HCT116 (cell line): Measurements from ENCODE around the gene FAM78B. TPM values are rescaled to one million over a fixed set of nuclear protein-coding genes. Genes with fewer than 3 reads are reported as not detected.

Experiments
- ATAC-seq: fragments of 200-7000 bp; cut with Tn5 transposase; 2 replicates; pipeline ENCODE4 v1.9.1; 2020; ENCODE audit warnings: mild to moderate bottlenecking, moderate library complexity
- BruUV-seq: library from RNA; stranded (reverse); fragments of 400-500 nt; replicated peaks from 2 replicates; lab custom pipeline; 2021; lab: Mats Ljungman, UMichigan
- CTCF ChIA-PET: fragments of 300-600 bp; sonication (Branson Sonifier 250); formaldehyde crosslinking; loops from one replicate; lab custom pipeline; 2021; ENCODE audit warnings: antibody characterized with exemption; lab: Charles Lee
- POLR2A ChIA-PET: fragments of 300-600, 350-600 bp; sonication (Branson Sonifier 250); formaldehyde crosslinking; loops from one replicate; lab custom pipeline; 2021; ENCODE audit warnings: antibody characterized with exemption; lab: Charles Lee
- RAD21 ChIA-PET, 2 experiments: fragments of 300-600 bp; sonication (Branson Sonifier 250); formaldehyde crosslinking; loops; one replicate each; lab custom pipeline; 2023; ENCODE audit warnings: low total read pairs in 2 of 2; ENCODE audit not compliant: uncharacterized antibody in 2 of 2, unreplicated experiment in 2 of 2, low non-redundant PET in 1 of 2; lab: Charles Lee
- DNase-seq: peaks from one replicate; pipeline ENCODE4 v3.0.0-alpha.2; 2010; ENCODE audit warnings: low read depth, low spot score
- H2AFZ ChIP-seq: fragments of 200-600 bp; shearing (Covaris generic), sonication (generic); 2 replicates; pipeline ENCODE4 v1.6.1; 2017; ENCODE audit warnings: low read depth, mixed run types, mixed read lengths, antibody characterized with exemption, low read length; ENCODE audit not compliant: poor library complexity, severe bottlenecking
- H3K27ac ChIP-seq: 2 replicates; pipeline ENCODE4 v1.5.1; 2012; ENCODE audit warnings: low read depth, low read length
- H3K27me3 ChIP-seq: fragments of 200-600 bp; sonication (generic); 2 replicates; pipeline ENCODE4 v1.6.1; 2016; ENCODE audit warnings: mixed run types, low read length, mixed read lengths; ENCODE audit not compliant: insufficient read depth
- H3K36me3 ChIP-seq, 2 experiments: fragments of 200-500 bp in 1 of 2; fragments of 200-600 bp in 1 of 2; sonication (Bioruptor generic) in 1 of 2; sonication (generic) in 1 of 2; 2 replicates each; pipeline versions ENCODE4 v1.5.1 to v1.6.1; 2014 to 2016; ENCODE audit warnings: low read length in 2 of 2, inconsistent platforms in 1 of 2, mixed read lengths in 1 of 2, mixed run types in 1 of 2; ENCODE audit not compliant: insufficient read depth in 2 of 2, control insufficient read depth in 1 of 2
- H3K4me1 ChIP-seq, 2 experiments: fragments of 200-600 bp in 1 of 2; sonication (generic) in 1 of 2; 2 replicates each; pipeline versions ENCODE4 v1.5.1 to v1.6.1; 2012 to 2017; ENCODE audit warnings: low read length in 2 of 2, inconsistent platforms in 1 of 2, mild to moderate bottlenecking in 1 of 2, mixed read lengths in 1 of 2, mixed run types in 1 of 2, moderate library complexity in 1 of 2; ENCODE audit not compliant: insufficient read depth in 2 of 2, control insufficient read depth in 1 of 2
- H3K4me2 ChIP-seq: fragments of 200-600 bp; sonication (generic); 2 replicates; pipeline ENCODE4 v1.6.1; 2017; ENCODE audit warnings: mixed run types, low read length, mixed read lengths
- H3K4me3 ChIP-seq, 2 experiments: fragments of 200-600 bp in 1 of 2; sonication (generic) in 1 of 2; replicated peaks in 1 of 2; 2 replicates each; pipeline ENCODE4 v1.5.1; 2011 to 2016; ENCODE audit warnings: low read length in 2 of 2, control low read depth in 1 of 2, low read depth in 1 of 2, mild to moderate bottlenecking in 1 of 2, mixed read lengths in 1 of 2, mixed run types in 1 of 2
- H3K79me2 ChIP-seq: fragments of 200-600 bp; sonication (generic); 2 replicates; pipeline ENCODE4 v1.6.1; 2017; ENCODE audit warnings: mild to moderate bottlenecking, mixed run types, low read length, moderate library complexity, mixed read lengths; ENCODE audit not compliant: insufficient read depth
- H3K9ac ChIP-seq: fragments of 200-600 bp; sonication (generic); 2 replicates; pipeline ENCODE4 v1.6.1; 2016; ENCODE audit warnings: low read length, mixed read lengths
- H3K9me2 ChIP-seq: fragments of 200-600 bp; sonication (generic), shearing (Covaris generic); 2 replicates; pipeline ENCODE4 v1.6.1; 2017; ENCODE audit warnings: mixed run types, mild to moderate bottlenecking, moderate library complexity; ENCODE audit not compliant: insufficient read depth
- H3K9me3 ChIP-seq, 2 experiments: fragments of 200-500 bp in 1 of 2; fragments of 200-600 bp in 1 of 2; sonication (Bioruptor generic) in 1 of 2; sonication (generic) in 1 of 2; 2 replicates each; pipeline ENCODE4 v1.6.1; 2014 to 2017; ENCODE audit warnings: low read length in 2 of 2, mixed read lengths in 2 of 2, inconsistent platforms in 1 of 2, low read depth in 1 of 2, mild to moderate bottlenecking in 1 of 2, mixed run types in 1 of 2, moderate library complexity in 1 of 2; ENCODE audit not compliant: control insufficient read depth in 1 of 2, insufficient read depth in 1 of 2
- H4K20me1 ChIP-seq: fragments of 200-600 bp; sonication (generic), shearing (Covaris generic); 2 replicates; pipeline ENCODE4 v1.6.1; 2017; ENCODE audit warnings: mixed run types, mild to moderate bottlenecking, moderate library complexity; ENCODE audit not compliant: insufficient read depth
- CBX3 ChIP-seq: IDR thresholded peaks from 2 replicates; pipeline ENCODE4 v1.6.1; 2012; ENCODE audit warnings: low read depth
- ELF1 ChIP-seq: IDR thresholded peaks from 2 replicates; pipeline ENCODE4 v1.6.1; 2012; ENCODE audit warnings: low read depth, borderline replicate concordance
- POLR2A ChIP-seq: IDR thresholded peaks from 2 replicates; pipeline ENCODE4 v1.7.0; 2011; ENCODE audit warnings: borderline replicate concordance; ENCODE audit not compliant: insufficient read depth, insufficient read length; ENCODE audit errors: extremely low read depth
- POLR2AphosphoS5 ChIP-seq: IDR thresholded peaks from 2 replicates; pipeline ENCODE4 v1.6.1; 2011; ENCODE audit warnings: mild to moderate bottlenecking, low read depth, low read length, moderate library complexity
- RAD21 ChIP-seq: IDR thresholded peaks from 2 replicates; pipeline ENCODE4 v1.6.1; 2012; ENCODE audit warnings: low read depth, mild to moderate bottlenecking
- SP1 ChIP-seq: IDR thresholded peaks from 2 replicates; pipeline ENCODE4 v1.6.1; 2012; ENCODE audit warnings: low read depth
- SRF ChIP-seq: IDR thresholded peaks from 2 replicates; pipeline ENCODE4 v1.6.1; 2012; ENCODE audit warnings: low read depth
- TCF7L2 ChIP-seq: IDR thresholded peaks from 2 replicates; pipeline ENCODE4 v1.7.0; 2011; ENCODE audit warnings: borderline replicate concordance, inconsistent platforms; ENCODE audit not compliant: insufficient read depth, insufficient read length; ENCODE audit errors: extremely low read depth
- YY1 ChIP-seq: IDR thresholded peaks from 2 replicates; pipeline ENCODE4 v1.6.1; 2011; ENCODE audit warnings: low read length, low read depth, moderate library complexity, mild to moderate bottlenecking; ENCODE audit not compliant: insufficient replicate concordance; ENCODE audit errors: extremely low read depth
- ZNF274 ChIP-seq: fragments of 200-500 bp; sonication (Bioruptor generic); IDR thresholded peaks from 2 replicates; pipeline ENCODE4 v1.6.1; 2014; ENCODE audit warnings: mild to moderate bottlenecking, low read depth, low read length, inconsistent platforms
- intact Hi-C: fragments of 100-400 bp; cut with micrococcal nuclease; formaldehyde crosslinking; loops from 2 replicates; pipeline ENCODE4 v1.10.0; 2022
- total RNA-seq: library from RNA; stranded (reverse); gene quantifications from one replicate; pipeline ENCODE4 v1.2.1, GENCODE V29; 2021; ENCODE audit not compliant: unreplicated experiment
- TF ChIP-seq, protein P1 (sequence below): IDR thresholded peaks from 2 replicates; pipeline ENCODE4 v1.6.1; 2012
- TF ChIP-seq, protein P2 (sequence below), 3 experiments: fragments of 200-600 bp in 1 of 3; sonication (generic) in 1 of 3; IDR thresholded peaks in 2 of 3; conservative IDR thresholded peaks in 1 of 3; 2 replicates each; pipeline ENCODE4 v1.5.1; 2012 to 2017; ENCODE audit warnings: low read depth in 2 of 3, low read length in 2 of 3, antibody characterized with exemption in 1 of 3, borderline replicate concordance in 1 of 3, control low read depth in 1 of 3, mild to moderate bottlenecking in 1 of 3, mixed read lengths in 1 of 3, mixed run types in 1 of 3, moderate library complexity in 1 of 3; ENCODE audit not compliant: insufficient read depth in 1 of 3
- TF ChIP-seq, protein P3 (sequence below): IDR thresholded peaks from 2 replicates; pipeline ENCODE4 v1.6.1; 2012
- TF ChIP-seq, protein P4 (sequence below): IDR thresholded peaks from 2 replicates; pipeline ENCODE4 v1.6.1; 2012; ENCODE audit warnings: low read depth

FAM78B gene
- total RNA-seq, 1 experiment from 2014 or later = 1.4 TPM

GRCh38 chr1:166119471-166119965 lies 47.3 kb downstream of the FAM78B start:
- TF ChIP-seq, protein P1, sequence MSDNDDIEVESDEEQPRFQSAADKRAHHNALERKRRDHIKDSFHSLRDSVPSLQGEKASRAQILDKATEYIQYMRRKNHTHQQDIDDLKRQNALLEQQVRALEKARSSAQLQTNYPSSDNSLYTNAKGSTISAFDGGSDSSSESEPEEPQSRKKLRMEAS = no peak
- TF ChIP-seq SRF (no peak), ELF1 (no peak), YY1 (no peak), TCF7L2 (no peak), POLR2A (no peak), POLR2AphosphoS5 (no peak), SP1 (no peak), ZNF274 (no peak), CBX3 (no peak), RAD21 (no peak)
- TF ChIP-seq, protein P2, sequence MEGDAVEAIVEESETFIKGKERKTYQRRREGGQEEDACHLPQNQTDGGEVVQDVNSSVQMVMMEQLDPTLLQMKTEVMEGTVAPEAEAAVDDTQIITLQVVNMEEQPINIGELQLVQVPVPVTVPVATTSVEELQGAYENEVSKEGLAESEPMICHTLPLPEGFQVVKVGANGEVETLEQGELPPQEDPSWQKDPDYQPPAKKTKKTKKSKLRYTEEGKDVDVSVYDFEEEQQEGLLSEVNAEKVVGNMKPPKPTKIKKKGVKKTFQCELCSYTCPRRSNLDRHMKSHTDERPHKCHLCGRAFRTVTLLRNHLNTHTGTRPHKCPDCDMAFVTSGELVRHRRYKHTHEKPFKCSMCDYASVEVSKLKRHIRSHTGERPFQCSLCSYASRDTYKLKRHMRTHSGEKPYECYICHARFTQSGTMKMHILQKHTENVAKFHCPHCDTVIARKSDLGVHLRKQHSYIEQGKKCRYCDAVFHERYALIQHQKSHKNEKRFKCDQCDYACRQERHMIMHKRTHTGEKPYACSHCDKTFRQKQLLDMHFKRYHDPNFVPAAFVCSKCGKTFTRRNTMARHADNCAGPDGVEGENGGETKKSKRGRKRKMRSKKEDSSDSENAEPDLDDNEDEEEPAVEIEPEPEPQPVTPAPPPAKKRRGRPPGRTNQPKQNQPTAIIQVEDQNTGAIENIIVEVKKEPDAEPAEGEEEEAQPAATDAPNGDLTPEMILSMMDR (IDR thresholded peaks at IDR 0.05 in 2 of 3, conservative IDR thresholded peaks at IDR 0.05 in 1 of 3; ENCODE audit: borderline replicate concordance in 1 of 3, insufficient read depth in 1 of 3, low read depth in 2 of 3, low read length in 2 of 3) = no peak
- TF ChIP-seq, protein P3, sequence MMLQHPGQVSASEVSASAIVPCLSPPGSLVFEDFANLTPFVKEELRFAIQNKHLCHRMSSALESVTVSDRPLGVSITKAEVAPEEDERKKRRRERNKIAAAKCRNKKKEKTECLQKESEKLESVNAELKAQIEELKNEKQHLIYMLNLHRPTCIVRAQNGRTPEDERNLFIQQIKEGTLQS = no peak
- TF ChIP-seq, protein P4, sequence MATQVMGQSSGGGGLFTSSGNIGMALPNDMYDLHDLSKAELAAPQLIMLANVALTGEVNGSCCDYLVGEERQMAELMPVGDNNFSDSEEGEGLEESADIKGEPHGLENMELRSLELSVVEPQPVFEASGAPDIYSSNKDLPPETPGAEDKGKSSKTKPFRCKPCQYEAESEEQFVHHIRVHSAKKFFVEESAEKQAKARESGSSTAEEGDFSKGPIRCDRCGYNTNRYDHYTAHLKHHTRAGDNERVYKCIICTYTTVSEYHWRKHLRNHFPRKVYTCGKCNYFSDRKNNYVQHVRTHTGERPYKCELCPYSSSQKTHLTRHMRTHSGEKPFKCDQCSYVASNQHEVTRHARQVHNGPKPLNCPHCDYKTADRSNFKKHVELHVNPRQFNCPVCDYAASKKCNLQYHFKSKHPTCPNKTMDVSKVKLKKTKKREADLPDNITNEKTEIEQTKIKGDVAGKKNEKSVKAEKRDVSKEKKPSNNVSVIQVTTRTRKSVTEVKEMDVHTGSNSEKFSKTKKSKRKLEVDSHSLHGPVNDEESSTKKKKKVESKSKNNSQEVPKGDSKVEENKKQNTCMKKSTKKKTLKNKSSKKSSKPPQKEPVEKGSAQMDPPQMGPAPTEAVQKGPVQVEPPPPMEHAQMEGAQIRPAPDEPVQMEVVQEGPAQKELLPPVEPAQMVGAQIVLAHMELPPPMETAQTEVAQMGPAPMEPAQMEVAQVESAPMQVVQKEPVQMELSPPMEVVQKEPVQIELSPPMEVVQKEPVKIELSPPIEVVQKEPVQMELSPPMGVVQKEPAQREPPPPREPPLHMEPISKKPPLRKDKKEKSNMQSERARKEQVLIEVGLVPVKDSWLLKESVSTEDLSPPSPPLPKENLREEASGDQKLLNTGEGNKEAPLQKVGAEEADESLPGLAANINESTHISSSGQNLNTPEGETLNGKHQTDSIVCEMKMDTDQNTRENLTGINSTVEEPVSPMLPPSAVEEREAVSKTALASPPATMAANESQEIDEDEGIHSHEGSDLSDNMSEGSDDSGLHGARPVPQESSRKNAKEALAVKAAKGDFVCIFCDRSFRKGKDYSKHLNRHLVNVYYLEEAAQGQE = no peak
- H3K4me2 ChIP-seq = no peak overlapping the region
- H3K27ac ChIP-seq = no peak overlapping the region
- H3K36me3 ChIP-seq = no peaks in the 10 kb centered on the region
- no TSS peak for BruUV-seq
- ATAC-seq (no peak), DNase-seq (no peak)
- intact Hi-C loops = no loop called here
- no peaks in the 10 kb centered on the region for H4K20me1 ChIP-seq
- ChIA-PET RAD21 (no interaction called here), POLR2A (no interaction called here), CTCF (no interaction called here)
- no peaks in the 10 kb centered on the region for H3K9me3 ChIP-seq
- H3K4me1 ChIP-seq = no peaks in the 10 kb centered on the region
- no peak overlapping the region for H3K9ac ChIP-seq
- H2AFZ ChIP-seq = no peak overlapping the region
- no peak overlapping the region for H3K4me3 ChIP-seq
- H3K27me3 ChIP-seq = peaks cover 5% of the 10 kb centered on the region
- no peaks in the 10 kb centered on the region for H3K79me2 ChIP-seq
- no peaks in the 10 kb centered on the region for H3K9me2 ChIP-seq
